Cardiac fibroblast (primary cell): ENCODE results near the gene STX8.

Experiments used
- DNase-seq, 2 donors: peaks; one replicate each; pipeline versions ENCODE4 v3.0.0 to v3.0.0-alpha.2; 2010; ENCODE audit warnings: low read depth in 2 of 2
- H3K4me3 ChIP-seq, 2 donors: replicated peaks in 1 of 2; 1 replicate in 1 of 2; 2 replicates in 1 of 2; pipeline ENCODE4 v1.5.1; 2011; ENCODE audit warnings: low read depth in 2 of 2, low read length in 2 of 2, mild to moderate bottlenecking in 2 of 2, moderate library complexity in 1 of 2
- CTCF ChIP-seq: IDR thresholded peaks from one replicate; pipeline ENCODE4 v1.5.1; 2011; ENCODE audit warnings: low read depth, mild to moderate bottlenecking, low read length, inconsistent platforms

STX8 gene

GRCh38 chr17:9330611-9331271 lies 244.9 kb downstream of the STX8 start:
- no peak for TF ChIP-seq CTCF
- DNase-seq = no peak
- H3K4me3 ChIP-seq = no peak overlapping the region

- no peak for DNase-seq
- no peak for TF ChIP-seq CTCF
- H3K4me3 ChIP-seq = no peak overlapping the region
Measured at GRCh38 chr17:9330141-9330540, 245.5 kb downstream of the STX8 start.

GRCh38 chr17:9329251-9329921 lies 246.2 kb downstream of the STX8 start:
- TF ChIP-seq CTCF = no peak
- no peak for DNase-seq
- H3K4me3 ChIP-seq = no peak overlapping the region

GRCh38 chr17:9324864-9325263 lies 250.8 kb downstream of the STX8 start:
- DNase-seq = peak; percentile 16 to 18
- no peak for TF ChIP-seq CTCF
- no peak overlapping the region for H3K4me3 ChIP-seq

GRCh38 chr17:9322326-9322725 lies 253.3 kb downstream of the STX8 start:
- H3K4me3 ChIP-seq = no peak overlapping the region
- no peak for DNase-seq
- peak; percentile 3 for TF ChIP-seq CTCF

- no peak for DNase-seq
- TF ChIP-seq CTCF = no peak
- no peak overlapping the region for H3K4me3 ChIP-seq
Measured at GRCh38 chr17:9321890-9322289, 253.7 kb downstream of the STX8 start.

GRCh38 chr17:9315360-9315759 lies 260.3 kb downstream of the STX8 start:
- H3K4me3 ChIP-seq = no peak overlapping the region
- TF ChIP-seq CTCF = no peak
- no peak for DNase-seq
